ENCODE measurements around the gene MCF2L.

DNA sequence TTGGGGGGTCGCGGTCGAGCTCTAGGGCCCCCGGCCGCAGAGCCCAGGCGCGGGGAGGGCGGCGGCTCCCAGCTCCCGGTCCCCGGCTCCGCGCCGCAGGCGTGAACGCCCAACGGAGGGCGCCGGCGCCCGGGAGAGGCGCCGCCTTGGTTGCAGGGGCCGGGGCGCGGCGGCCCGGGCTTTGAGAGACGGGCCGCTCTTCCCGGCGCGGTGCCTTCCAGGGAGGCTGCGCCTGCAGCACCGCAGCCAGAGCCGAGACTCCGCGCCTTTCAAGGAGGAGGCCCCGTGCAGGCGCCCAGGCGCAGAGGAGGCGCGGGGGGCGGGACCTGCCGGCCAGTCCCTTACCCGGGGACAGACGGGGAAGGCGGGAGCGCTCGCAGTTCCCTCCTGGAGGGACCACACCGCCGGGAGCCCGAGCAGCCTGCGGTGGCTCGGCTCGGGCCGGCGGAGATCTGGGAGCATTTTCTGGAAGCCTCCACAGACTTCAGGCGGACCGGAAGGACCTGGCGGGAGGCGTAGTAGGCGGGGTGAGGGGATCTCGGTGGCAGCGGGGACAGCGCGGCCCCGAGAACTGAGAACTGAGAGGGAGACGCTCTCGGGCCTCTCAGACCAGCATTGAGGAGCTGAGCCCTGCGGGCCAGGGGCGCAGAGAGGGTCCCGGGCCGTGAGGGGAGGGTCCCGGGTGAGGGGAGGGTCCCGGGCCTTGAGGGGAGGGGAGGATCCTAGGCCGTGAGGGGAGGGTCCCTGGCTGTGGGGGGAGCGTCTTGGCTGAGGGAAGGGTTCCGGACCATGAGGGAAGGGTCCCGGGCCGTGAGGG, 25.5 kb upstream of the MCF2L start:
- TF ChIP-seq, protein P1, sequence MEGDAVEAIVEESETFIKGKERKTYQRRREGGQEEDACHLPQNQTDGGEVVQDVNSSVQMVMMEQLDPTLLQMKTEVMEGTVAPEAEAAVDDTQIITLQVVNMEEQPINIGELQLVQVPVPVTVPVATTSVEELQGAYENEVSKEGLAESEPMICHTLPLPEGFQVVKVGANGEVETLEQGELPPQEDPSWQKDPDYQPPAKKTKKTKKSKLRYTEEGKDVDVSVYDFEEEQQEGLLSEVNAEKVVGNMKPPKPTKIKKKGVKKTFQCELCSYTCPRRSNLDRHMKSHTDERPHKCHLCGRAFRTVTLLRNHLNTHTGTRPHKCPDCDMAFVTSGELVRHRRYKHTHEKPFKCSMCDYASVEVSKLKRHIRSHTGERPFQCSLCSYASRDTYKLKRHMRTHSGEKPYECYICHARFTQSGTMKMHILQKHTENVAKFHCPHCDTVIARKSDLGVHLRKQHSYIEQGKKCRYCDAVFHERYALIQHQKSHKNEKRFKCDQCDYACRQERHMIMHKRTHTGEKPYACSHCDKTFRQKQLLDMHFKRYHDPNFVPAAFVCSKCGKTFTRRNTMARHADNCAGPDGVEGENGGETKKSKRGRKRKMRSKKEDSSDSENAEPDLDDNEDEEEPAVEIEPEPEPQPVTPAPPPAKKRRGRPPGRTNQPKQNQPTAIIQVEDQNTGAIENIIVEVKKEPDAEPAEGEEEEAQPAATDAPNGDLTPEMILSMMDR (IDR thresholded peaks at IDR 0.05 in 2 of 3, conservative IDR thresholded peaks at IDR 0.05 in 1 of 3; ENCODE audit: insufficient read depth in 2 of 3, low read depth in 1 of 3, low read length in 3 of 3) = no peak
- TF ChIP-seq ZBTB8A (IDR thresholded peaks at IDR 0.05; ENCODE audit: partially characterized antibody) = no peak
- TF ChIP-seq, protein P2, sequence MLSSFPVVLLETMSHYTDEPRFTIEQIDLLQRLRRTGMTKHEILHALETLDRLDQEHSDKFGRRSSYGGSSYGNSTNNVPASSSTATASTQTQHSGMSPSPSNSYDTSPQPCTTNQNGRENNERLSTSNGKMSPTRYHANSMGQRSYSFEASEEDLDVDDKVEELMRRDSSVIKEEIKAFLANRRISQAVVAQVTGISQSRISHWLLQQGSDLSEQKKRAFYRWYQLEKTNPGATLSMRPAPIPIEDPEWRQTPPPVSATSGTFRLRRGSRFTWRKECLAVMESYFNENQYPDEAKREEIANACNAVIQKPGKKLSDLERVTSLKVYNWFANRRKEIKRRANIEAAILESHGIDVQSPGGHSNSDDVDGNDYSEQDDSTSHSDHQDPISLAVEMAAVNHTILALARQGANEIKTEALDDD (IDR thresholded peaks at IDR 0.05) = no peak
- no peak for TF ChIP-seq JUN (IDR thresholded peaks at IDR 0.05; ENCODE audit: borderline replicate concordance, low read depth, low read length)
- TF ChIP-seq JUN (CRISPR knock-in tag; IDR thresholded peaks at IDR 0.05; ENCODE audit: borderline replicate concordance) = no peak
- TF ChIP-seq POLR2AphosphoS5 (IDR thresholded peaks at IDR 0.05; ENCODE audit: control insufficient read depth, insufficient read depth, low read depth, low read length) = no peak
- no peak for TF ChIP-seq TARDBP (IDR thresholded peaks at IDR 0.05)

Data from K562 (cell line).